HL-60/S4 treated with phorbol 12-myristate 13-acetate at 8.2 ng/mL for 4 days and 3 days (cell line): ENCODE measurements around the gene RBBP9.
"Not testable (repeated sequence)": the region's sequence is repeated elsewhere in the genome, so short reads cannot be mapped to it uniquely, and the experiment has no call there.

Experiments
- in situ Hi-C: fragments of 300-500 bp; cut with MboI; formaldehyde crosslinking; loops from 2 replicates; pipeline ENCODE4 v1.15.0; 2022; ENCODE audit warnings: low sequenced_read_pairs

Gene RBBP9

GRCh38 chr20:18496740-18497592 lies at the start of gene RBBP9:
Gene RBBP9 (minus strand): TSS chr20:18497225. CDS start chr20:18497167, 58 bp downstream.
- in situ Hi-C loops = no loop called here

DNA sequence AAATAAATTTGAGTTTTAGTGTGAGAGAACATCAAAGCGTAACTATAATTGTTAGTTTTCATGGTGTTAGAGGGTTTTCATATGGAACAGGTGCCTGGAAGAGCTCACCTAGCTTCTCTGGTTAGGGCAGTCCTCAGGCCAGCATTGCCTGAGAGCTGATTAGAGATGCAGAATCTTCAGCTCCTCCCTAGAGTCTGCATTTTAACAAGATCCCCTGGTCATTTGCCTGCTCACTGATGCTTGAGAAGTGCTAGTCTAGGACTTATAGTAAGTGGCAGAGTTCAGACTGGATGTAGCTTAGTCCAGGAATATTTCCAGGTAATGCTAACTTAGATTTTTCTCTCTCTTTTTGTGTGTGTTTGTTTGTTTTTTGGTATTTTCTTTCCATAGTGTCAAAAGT lies 48.5 kb upstream of the RBBP9 start:
- in situ Hi-C loops = no loop called here

DNA sequence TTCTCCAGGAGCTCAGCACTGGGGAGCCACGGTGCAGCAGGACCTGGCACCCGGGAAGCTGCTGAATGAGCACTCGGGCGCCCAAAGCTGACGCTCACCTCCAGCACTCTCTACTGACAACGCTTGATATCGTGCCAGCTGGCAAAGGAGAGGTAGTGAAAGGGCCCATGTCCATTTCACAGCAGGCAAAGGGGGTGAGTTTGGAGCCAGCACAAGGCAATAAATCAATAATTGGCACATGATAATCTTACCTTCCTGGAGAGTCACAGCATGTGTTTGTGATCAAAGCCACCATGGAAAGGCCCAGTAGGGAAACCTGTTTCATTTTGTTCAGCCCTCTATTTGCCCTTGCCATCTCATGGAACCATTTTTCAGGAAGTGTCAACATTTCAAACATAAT lies 46.9 kb upstream of the RBBP9 start:
- in situ Hi-C loops = no loop called here

DNA sequence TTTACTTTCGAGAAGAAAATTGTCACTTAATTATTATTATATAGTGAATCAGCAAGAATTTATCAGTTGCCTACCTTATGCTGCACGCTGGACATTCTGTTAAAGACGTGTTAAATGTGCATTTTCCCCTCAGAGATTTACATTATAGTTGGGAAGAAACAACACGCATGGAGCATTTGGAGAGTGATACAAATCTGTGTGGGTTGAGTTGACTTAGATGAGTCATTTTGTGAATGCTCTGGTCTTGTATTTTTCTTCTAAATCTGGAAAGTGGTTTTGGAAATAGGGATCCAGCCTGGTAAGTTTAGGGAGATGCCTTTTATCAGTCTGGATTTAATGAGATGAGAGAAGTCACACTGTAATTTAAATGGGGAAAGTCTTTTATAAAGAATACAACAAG lies 46.2 kb upstream of the RBBP9 start:
- in situ Hi-C loops = no loop called here

DNA sequence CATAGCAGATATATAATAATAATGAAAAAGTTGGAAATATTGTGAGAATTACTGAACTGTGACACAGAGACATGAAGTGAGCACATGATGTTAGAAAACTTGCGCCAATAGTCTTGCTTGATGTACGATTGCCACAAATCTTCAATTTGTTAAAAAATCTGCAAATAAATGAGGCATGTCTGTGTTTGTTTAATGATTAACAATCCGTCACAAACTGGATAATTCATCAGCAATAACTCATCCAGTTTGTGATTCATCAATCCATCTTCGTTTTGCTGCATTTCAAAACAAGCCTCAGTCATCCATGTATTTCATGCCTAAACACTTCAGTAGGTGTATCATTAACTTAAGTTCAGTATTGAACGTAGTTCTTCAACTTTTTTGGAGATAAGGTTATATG lies 44.7 kb upstream of the RBBP9 start:
- in situ Hi-C loops = no loop called here

- in situ Hi-C loops = no loop called here
Observed at GRCh38 chr20:18537651-18538050, 40.6 kb upstream of the RBBP9 start.

DNA sequence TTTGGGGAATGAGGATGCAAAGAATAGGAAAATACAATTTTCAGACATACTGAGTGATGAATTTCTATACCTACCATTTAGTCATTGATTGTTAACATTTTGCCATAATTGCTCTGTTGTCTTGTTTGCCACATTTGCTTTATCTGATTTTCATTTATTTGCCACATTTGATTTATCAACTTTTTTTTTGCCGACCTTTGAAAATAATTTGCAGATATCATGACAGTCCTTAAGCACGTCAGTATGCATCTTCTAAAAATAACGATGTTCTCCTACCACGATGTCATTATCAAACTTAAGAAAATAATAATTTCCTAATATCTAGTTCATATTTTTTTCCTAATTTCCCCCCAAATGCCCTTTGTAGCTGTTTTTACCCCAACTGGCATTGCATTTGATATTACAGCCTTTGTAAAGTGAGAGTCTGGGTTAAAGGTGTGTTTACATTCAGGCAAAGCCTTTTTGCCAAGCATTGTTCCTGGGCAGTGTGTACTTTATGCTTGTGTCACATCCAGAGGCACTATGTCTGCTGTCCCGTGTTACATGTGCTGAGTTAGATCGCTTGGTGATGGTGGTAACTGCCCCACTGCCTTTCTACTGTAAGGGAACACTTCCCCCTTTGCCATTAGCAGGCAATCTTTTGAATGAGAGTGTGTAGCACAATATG lies 37.1 kb upstream of the RBBP9 start:
- in situ Hi-C loops = no loop called here

DNA sequence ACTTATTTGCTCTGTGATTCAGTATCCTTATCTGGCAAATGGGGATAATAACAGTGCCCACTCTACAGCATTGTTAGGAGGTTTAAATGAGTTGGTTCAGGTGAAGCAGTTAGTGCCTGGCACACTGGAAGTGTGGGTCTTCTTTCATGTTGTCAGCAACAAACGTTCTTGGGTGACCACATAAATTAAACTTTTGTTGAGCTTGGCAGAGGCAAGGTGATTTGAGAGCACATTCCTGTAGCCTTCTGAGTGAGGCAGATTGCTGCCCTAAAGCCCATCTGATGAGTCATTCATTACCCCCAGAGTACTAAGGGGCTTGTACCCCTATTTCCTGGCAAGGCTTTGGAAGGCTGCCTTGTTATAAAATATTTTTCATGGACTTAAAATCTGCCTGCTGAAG lies 36.5 kb upstream of the RBBP9 start:
- in situ Hi-C loops = no loop called here

- in situ Hi-C loops = no loop called here
Observed at GRCh38 chr20:18532626-18533025, 35.6 kb upstream of the RBBP9 start.

GRCh38 chr20:18529041-18529440 lies 32.0 kb upstream of the RBBP9 start:
- in situ Hi-C loops = no loop called here

DNA sequence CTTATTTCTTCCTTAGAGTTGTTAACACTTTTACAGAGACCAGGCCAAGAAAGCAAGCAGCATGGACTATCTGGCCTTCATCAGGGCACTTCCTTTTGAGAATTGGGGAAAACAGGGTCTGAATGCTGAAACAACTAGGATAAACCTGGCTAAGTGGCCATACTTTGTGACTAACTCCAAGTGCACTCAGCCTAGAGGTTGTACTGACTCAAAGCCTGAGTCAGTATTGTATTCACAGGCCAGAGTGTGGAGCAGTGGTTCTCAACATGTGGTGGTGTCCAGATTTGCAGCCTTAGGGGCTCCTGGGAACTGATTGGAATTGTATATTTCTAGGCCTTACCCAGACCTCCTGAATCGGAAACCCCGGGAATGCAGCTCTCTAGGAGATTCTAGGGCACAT lies 30.8 kb upstream of the RBBP9 start:
- in situ Hi-C loops = no loop called here

DNA sequence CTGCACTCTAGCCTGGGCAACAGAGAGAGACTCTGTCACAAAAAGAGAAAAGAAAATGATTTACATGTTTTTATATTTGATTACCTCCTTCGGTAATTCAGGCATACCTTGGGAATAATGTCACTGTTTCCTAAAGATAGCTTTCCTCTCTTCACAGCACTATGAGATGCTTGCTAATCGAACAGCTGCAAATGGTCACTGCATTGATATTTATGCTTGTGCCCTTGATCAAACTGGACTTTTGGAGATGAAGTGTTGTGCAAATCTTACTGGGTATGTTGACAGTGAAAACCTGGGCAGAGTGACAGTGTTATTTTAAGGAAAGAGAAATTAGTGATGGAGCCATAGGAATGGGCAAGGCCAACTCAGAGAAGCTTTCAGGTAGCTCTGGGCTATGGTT lies 30.3 kb upstream of the RBBP9 start:
- in situ Hi-C loops = no loop called here

DNA sequence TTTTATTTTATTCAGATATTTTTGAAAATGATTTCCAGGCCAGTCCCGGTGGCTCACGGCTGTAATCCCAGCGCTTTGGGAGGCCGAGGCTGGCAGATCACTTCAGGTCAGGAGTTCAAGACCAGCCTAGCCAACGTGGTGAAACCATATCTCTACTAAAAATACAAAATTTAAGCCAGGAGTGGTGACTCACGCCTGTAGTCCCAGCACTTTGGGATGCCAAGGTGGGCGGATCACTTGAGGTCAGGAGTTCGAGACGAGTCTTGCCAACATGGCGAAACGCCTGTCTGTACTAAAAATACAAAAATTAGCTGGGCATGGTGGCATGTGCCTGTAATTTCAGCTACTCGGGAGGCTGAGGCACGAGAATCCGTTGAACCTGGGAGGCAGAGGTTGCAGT lies 29.7 kb upstream of the RBBP9 start:
- in situ Hi-C loops = not testable (repeated sequence)

- in situ Hi-C loops = no loop called here
Observed at GRCh38 chr20:18524646-18525045, 27.6 kb upstream of the RBBP9 start.

- in situ Hi-C loops = no loop called here
Observed at GRCh38 chr20:18523066-18523465, 26.0 kb upstream of the RBBP9 start.

DNA sequence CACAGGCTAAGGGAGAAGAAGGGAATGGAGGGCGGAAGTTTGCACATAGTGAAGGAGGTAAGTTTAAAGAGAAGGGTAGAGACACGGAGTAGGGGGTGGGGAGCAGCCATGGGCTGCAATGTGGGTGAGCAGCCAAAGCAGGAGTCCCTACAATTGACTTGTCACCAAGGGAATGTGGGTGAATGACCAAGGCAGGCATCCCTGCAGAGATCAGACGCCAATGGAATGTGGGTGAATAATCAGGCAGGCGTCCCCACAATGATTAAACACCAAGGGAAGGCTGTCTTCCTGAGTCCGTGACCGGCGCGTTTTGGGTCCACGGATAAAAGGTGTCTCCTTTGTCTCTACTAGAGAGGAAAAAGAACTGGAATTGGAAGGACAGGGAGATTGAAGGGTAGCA lies 25.0 kb upstream of the RBBP9 start:
- in situ Hi-C loops = not testable (repeated sequence)

- in situ Hi-C loops = no loop called here
Observed at GRCh38 chr20:18515973-18516372, 18.9 kb upstream of the RBBP9 start.

GRCh38 chr20:18514127-18514526 lies 17.1 kb upstream of the RBBP9 start:
- in situ Hi-C loops = no loop called here

- in situ Hi-C loops = no loop called here
Observed at GRCh38 chr20:18513208-18513607, 16.2 kb upstream of the RBBP9 start.

- in situ Hi-C loops = no loop called here
Observed at GRCh38 chr20:18511571-18511970, 14.5 kb upstream of the RBBP9 start.

DNA sequence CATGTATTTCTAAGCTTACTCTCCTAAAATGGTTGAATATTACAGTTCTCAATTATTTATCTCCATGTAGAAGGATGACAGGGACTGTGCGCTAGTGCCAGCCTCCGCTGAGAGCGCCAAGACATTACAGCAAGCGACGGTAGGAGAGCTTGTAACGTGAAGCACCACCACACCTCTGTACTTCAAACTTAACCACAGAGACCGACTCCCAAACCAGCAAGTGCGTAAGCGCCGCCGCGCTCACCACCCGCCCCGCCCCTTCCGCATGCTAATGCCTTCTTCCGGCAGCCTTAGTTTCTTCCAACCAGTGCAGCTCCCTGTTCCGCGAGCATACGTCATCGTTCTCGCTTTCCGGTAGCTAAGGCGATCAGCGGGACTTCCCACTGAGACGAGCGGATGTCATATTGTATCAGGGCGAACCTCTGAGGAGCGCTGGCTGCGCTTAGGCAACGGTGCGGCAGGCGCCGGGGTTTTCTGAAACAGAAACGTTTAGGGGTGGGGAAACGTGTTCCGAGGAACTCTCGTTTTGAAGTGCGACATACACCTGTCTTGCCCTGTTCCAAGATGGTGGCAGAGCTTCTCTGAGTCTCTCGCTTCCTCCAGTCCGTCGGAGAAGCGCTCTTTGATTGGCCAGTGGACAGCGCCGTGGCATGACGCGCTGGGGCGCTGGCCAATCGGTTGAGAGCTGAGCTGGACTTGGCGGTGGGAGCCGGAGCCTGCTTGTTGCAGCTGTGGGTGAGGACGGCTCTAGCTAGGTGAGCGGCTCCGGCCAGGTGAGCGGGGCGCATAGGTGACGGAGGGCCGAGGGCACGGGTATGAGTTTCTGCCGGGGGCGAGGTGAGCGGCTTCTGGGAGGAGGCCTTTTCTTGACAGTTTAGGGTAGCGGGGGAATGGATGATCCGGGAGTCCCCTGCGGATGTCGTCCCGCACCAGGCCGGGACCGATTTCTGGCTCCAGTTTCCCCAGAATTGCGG lies 10.5 kb upstream of the RBBP9 start, which contains the start of gene SEC23B:
Gene SEC23B (plus strand): TSS at position 723 of the 974 bp plus-strand sequence. CDS start 2,896 bp downstream, outside the sequence.
- in situ Hi-C loops = no loop called here
